GM19035 (cell line): ENCODE results near the gene LRP2.

Source experiments
- ATAC-seq: cut with Tn5 transposase; IDR thresholded peaks from one replicate; pipeline ENCODE4 v1.9.1; 2021; ENCODE audit not compliant: unreplicated experiment

The LRP2 gene

DNA sequence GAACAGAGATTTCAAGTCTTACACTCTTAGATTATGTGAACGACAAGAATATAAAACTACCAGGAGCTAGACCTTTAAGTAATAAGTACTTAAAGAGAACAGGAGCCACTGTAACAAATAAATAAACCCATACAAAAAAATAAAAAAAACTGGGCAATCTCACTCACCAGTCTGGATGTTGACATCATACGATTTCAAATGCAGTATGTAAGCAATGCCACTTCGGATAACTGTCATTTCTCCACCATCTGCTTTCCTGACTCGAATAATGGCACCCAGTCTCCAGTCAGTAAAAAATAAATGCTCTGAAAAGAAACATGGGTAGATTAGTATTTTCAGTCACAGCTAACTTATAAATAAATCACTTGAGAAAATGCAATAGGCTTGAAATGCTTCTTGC is 115.1 kb downstream of the LRP2 start:
- no peak for ATAC-seq

DNA sequence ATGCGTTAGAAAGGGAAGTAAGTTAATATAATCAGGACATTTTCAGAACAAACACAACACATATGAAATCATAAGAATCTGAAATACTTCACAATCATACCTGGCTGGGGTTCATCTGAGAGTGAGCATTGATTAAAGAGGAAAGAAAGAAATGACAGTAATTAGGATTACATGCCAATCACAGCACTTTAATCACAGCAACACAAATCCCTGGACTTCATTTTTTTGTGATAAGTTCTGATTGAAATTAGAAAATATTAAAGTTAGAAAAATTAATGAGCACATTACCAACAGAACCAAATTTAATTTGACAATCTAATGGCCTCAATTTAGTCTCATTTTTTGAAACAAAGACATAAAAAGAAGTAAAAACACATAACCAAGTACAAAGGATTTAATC is 121.9 kb downstream of the LRP2 start:
- no peak for ATAC-seq

DNA sequence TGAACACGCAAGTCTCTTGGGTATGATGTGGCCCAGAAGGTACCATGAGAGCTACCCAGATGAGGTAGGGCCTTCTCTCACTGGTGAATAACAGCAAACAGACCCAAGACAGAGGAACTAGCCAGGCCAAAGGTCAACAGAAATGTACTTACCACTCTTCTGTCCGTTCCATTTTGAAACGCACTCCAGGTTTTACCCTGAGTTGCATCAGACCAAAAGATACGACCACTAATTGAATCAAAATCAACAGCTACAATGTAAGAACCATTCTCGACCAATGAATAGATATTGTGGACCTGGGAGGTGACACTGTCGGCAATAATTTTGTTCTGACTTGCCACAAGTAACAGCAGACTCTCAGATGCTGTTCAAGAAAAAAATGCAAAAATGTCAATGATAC is 124.4 kb downstream of the LRP2 start:
- no peak for ATAC-seq

DNA sequence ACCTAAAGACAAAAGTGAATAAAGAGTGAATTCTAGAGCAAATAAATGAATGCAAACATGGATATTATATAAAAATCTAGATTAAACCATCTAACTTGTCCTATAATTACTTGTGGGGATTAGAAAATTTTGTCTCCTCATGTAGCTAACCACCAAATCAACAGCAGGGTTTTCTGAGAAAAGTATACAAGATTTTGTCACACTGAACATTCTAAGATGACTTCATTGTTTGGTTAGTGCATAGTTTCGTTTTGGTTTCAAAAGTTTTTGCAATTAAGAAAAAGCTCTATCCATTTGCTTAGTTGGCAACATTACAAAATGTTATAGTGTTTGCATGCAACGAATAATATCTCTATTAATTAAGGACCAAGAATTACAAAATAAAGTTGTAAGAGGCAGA is 125.0 kb downstream of the LRP2 start:
- no peak for ATAC-seq

DNA sequence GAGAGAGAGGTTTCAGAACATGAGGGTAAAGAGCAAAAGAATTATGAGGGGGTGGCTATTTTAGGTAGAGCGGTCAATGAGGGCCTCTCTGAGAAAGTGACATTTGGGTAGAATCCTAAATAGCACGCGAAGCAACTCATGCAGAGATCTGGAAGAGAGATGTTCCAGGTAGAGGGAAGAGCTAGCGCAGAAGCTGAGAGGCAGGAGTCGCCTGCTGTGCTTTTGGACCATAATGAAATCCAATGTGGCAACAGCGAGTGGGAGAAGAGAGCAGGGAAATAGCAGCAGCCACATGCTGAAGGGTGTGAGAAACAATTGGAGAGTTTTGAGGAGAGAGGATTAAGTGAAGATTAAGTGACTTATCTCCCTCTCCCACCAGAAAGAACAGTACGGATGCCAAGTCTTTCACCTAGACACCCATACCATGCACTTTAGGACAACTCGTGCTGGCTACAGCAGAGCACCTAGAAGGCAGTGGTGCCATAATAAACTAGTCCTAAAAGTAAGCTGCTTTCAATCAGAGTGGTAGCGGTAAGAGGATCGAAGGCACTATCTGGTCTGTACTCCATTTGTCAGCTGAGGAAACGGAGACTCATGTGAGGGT is 129.7 kb downstream of the LRP2 start:
- no peak for ATAC-seq

DNA sequence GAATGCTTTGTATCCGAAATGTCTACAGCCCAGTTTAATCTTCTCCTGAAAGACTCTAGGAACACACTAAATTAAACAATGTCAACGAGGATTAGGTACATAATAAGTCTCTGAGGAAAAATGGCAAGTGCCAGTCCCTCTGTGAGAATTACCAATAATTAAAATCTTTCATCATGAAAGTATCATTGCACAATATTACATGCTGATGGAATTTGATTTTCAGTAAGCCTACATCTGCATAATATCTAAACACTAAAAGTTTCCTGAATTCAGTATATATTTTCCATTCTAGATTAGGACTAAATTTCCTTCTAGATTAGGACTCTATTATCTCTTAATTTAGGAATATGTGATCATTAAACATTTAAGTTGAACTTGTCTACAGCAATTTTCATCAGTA is 132.1 kb downstream of the LRP2 start:
- no peak for ATAC-seq

DNA sequence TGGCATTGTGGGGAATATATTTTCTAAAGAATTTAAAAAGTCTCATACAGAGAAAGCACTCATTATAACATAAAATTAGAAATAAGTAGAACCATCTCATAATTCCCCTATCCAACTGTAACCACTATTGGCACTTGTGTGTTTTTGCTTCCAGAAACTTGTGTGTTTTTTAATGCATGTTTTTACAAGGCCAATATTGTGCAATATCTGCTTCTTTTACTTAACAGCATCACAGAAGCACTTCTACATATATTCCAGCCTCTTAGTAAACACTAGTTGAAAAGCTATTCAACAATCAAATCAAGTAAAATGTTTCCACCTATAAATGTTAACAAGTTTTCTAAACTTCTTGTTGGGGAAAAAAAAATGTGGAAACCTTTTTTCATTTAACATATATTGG is 132.7 kb downstream of the LRP2 start:
- ATAC-seq = no peak

DNA sequence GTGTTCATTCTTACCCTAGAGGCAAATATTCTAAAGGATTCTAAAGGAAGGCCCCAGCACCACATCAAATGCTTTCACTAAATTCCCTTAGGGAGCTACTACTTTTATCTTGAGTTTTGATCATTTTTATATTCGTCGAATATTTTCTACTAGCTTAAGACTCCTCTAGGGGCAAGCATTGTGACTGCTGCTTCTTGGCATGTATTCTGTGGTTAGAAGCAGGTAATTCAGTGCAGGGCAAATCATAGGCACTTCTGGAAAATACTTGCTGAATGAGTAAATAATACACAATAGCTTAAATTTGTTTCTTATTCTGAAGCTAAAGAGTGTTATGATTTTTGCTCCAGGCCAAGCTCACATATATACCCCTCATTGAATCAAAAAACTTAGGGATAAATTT is 136.4 kb downstream of the LRP2 start:
- no peak for ATAC-seq

DNA sequence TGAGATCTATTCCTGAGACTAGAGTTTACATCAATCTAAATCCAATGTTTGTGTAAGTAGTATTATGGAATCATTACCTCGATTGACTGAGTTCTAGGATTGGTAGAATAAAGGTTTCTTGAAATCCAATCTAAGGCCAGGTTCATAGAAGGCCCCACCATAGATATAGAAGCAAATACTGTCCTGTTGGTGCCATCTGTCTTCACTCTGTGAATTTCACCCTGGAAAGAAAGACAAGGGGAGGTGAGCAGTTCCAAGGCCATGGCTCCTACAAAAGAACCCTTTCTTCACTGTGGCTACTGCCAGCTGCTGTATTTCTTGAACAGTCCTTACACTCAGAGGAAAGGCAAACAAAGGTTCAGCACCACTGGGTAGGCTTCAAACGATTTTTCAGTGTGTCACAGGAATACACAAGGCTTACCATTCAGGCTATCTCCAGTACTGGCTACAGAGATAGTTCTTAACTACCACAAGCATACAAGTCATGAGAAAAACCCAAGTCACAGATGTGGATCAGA is 137.0 kb downstream of the LRP2 start:
- no peak for ATAC-seq

DNA sequence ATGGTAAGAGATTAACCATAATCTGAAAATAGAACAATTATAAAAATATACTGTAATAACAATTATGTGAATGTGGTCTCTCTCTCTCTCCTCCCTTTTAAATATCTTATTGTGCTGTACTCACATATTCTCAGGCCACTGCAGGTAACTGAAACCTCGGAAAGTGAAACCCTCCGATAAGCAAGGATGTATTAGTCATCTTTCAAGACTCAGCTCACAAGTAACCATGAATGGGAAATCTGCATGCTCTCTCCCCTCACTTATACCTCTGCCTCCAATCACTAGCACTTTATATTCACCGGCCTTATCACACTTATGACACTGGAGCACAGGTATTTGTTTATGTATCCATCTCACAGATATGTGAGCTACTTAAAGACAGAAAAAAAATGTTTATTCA is 139.7 kb downstream of the LRP2 start:
- ATAC-seq = no peak

DNA sequence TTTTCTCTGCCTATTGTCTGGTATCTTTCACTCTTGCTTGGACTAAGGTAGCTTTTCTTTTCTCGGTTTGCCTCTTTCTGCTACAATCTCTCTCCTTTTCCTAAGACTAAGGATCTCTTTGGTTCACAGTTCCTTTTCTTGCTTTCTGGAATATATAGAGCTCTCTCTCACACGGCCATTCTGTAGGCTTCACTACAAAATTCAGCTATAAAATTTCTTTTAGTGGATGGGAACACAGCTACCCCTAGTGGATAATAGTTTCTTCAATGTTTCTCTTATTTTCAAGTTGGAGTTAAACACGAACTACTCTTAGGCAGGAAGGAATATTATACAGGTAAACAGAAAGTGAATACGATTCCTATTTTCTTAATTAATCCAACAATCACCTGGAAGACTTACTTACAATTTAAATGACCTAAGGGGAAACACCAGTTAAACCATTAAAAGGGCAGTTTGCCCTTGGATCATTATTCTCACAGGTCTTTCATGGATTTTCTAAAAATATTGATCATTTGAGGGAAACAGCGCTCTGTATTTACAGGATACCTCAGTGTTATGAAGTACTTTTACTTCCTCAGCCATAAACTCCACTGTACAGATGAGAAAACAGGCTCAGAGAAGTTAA is 140.5 kb downstream of the LRP2 start:
- no peak for ATAC-seq

DNA sequence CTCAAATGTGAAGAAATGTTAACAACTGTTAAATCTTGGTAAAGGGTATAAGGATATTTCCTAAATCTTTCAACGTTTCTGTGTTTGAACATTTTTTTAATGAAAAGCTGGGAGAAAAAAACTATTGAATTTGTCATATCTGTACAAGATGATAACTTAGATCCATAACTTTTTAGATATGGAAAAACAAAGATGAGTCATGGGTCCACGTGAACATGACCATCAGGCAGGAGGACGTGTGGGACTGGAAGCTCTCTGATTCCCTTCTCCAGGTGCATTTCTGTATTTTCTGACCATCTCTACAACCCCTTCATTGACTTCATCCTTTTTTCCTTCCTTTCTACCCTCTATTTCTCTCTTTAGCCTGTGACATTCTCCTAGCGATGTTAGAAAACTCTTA is 151.4 kb downstream of the LRP2 start:
- ATAC-seq = no peak

DNA sequence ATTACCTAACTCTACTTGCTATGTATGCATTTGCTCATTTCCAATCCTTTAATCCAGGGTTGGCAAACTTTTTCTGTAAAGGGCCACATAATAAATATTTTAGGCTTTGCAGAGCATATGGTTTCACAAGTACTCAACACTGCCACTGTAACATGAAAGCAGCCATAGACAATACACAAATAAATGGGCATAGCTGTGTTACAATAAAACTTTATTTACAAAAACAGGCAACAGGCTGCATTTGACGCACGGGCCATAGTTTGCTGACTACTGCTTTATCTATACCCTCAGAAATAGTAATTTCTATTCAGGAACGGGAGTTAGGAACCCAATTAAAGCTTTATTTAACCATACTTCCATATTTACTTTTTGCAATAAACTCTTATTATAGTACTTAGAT is 154.3 kb downstream of the LRP2 start:
- ATAC-seq = no peak

DNA sequence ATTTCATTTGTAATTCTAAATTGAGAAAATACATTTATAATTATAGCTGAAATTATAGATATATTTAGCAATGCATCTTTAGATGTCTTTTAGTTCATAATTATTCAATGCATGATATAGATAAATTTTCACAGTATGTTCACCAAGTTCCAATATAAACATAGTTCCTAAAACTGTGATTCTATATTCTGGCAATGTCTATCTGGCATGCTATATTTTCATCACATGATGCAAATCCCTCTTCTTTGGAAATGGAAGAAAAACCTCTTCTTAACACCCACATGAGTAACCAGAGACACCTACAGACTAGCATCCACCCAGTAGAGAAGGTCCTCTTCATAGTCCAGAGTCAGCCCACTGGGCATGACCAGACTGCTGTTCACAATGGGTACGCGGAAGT is 157.2 kb downstream of the LRP2 start:
- no peak for ATAC-seq

DNA sequence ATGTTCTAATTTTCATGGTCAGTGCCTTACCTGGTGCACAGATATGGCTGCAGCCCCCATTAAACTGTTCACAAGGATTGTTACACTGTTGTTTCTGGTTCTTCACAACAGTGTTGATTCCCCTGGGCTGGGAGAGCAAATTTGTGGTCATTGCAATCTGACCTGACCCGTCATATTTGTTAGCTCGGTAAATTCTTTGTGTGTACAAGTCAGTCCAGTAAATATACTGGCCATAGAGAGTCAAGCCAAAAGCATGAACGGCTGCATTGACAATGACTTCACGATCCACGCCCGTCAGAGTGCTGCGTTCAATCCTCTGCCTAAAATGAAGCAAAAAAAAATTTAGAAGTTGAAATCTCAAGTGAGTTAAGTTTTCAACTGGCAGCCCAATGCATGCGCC is 158.4 kb downstream of the LRP2 start:
- ATAC-seq = no peak

DNA sequence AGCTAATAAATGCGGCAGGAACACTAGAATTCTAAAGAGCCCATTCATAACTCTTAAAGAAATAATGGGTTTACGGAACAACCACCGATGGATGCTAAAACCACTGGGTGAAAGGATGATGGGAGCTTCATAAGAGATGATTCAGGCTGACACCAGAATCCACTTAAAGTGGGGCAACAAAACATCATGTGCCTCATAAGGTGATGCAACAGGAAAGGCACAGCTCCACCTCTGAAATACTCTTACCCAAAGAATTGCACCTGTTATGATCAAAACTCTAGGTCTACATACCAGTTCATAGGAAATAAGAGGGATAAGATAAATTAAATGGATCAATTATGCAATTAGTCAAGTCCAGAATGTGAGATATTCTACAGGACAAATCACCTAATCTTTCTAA is 161.6 kb downstream of the LRP2 start:
- no peak for ATAC-seq

DNA sequence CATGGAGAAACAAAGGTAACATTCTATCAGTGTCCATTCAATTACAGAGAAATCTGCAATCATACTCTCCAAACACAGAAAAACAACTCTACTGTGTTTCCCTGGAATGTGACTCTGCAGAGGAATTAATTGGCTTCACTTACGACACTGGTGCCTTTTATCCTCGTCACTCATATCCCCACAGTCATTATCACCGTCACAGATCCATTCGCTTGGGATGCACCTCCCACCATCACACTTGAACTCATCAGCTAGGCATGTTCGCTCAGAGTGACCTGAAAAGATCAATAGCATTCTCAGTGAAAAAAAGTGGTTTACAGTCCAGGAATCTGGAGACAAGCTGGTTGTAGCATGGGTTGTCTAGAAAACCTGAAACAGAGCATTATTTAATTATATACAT is 168.7 kb downstream of the LRP2 start:
- no peak for ATAC-seq

DNA sequence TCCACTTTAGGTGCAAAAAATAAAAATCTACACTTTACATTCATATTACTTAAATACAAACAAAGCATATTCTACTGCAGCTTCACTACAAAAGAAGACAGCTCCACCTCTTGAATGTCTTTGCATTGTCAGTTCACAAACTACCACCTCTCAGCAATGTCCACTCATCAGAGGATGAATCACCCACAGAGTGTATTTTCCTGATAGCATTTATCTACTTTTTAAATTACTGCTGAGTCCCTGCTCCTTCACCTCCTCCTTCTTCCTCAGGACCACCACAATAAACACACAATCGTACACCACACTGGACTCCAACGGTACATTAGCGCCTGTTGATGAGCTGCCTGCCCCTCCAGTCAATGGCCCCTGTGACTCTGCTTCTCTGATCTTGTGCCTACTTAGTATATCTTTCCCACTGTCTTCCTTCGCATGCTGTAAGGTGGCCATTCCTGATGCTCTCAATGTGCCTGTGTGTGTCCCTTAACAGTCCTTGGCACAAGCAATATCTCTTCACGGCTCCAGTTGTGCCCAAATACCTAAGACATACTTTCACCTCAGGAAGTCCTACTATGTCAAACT is 172.0 kb downstream of the LRP2 start:
- no peak for ATAC-seq

DNA sequence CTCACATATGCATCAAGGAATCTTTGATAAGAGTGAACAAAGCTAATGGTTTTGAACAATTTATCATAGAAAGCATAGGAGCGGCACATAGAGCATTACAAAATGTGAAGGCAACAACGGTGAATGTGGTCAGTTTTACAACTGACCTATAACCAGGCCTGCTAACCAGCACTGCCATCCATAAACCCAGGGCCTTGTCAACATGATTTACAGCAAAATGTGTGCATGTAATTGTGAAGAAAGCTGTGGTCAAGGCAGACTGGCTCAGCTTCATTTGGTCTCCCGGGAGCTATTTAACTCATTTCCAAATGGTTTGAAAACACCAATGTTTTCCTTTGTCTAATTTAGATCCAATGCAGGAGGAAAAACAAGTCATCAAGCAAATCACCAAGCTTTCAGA is 173.2 kb downstream of the LRP2 start:
- no peak for ATAC-seq

DNA sequence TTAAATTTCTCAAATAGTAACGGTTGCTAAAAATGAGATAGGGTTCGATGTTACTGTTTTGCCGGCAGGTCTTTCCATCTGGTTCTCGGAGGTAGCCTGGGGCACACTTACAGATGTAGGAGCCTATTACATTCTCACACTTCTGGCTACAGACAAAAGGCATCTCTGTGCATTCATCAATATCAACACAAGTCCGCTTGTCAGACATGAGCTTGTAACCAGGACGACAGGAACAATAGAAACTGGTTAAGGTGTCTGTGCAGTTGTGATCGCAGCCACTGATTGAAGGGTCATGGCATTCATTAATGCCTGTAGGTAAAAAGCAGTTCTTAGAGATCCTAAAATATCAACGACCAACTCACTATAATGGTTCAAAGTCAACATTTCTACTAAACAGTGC is 176.6 kb downstream of the LRP2 start:
- no peak for ATAC-seq

DNA sequence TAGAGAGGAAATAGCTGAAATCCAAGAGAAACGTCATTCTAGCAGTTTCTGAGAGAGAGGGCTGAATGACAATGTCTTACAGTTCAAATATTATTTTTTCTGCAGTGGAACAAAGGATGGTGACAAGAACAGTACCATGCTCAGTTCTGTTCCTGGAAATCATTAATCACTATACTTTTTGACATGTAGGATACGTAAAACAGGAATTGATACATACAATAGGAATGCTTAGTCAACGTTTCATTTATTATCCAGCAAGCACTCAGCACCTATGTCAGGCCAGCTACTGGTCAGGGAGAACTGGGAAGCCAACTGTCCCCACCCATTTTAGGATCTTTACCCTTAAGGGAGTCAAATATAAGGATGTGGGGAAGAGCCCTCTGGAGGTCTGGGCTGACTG is 178.3 kb downstream of the LRP2 start:
- ATAC-seq = no peak

DNA sequence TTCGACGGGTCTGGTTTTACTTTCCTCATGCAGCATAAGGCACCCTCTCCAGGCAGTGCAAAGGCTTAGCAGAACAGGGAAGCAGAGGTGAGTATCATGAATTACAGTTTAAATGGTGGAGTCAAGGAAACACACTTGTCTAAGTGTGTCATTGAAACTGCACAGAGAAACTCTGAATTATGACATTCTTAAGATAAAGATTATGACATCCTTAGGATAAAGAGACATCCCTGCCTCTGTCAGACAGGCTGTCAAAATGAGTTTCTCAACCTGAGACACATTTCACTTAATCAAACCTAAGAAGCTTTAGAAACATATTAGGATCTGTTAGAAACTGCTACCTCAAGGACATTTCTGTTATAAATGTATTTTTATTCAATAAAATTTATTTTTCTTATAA is 179.8 kb downstream of the LRP2 start:
- ATAC-seq = no peak
